SK-N-SH (cell line): ENCODE data around the gene EVI5. TPM values are rescaled to one million over a fixed set of nuclear protein-coding genes. Genes with fewer than 3 reads are reported as not detected.

Source experiments
- CTCF ChIA-PET: fragments of 300-600, 350-600 bp; formaldehyde crosslinking; extraction: SDS; loops from one replicate; lab custom pipeline; 2021; lab: Yijun Ruan, JAX
- POLR2A ChIA-PET: fragments of 350-600 bp; sonication (Branson Sonifier 250); formaldehyde crosslinking; extraction: SDS; loops from one replicate; lab custom pipeline; 2020; ENCODE audit warnings: antibody characterized with exemption, inconsistent platforms; lab: Yijun Ruan, JAX
- DNase-seq: peaks from one replicate; pipeline ENCODE4 v3.0.0; 2012
- H2AFZ ChIP-seq: fragments of 200-600 bp; sonication (generic); 2 replicates; pipeline ENCODE4 v1.8.1; 2016; ENCODE audit warnings: antibody characterized with exemption, mild to moderate bottlenecking, low read depth
- H3F3A ChIP-seq: fragments of 200-600 bp; sonication (generic); replicated peaks from 2 replicates; pipeline ENCODE3; 2016; ENCODE audit warnings: antibody characterized with exemption, mild to moderate bottlenecking; ENCODE audit not compliant: insufficient read depth
- H3K27ac ChIP-seq, 2 experiments: fragments of 200-500 bp in 1 of 2; fragments of 200-600 bp in 1 of 2; sonication (Bioruptor generic) in 1 of 2; sonication (generic), shearing (Covaris generic) in 1 of 2; 2 replicates each; pipeline versions ENCODE4 v1.5.1 to v1.6.1; 2014 to 2016; ENCODE audit warnings: low read depth in 2 of 2, inconsistent platforms in 1 of 2, low read length in 1 of 2, mild to moderate bottlenecking in 1 of 2, mixed read lengths in 1 of 2
- H3K27me3 ChIP-seq: fragments of 200-600 bp; sonication (generic), shearing (Covaris generic); 2 replicates; pipeline ENCODE4 v1.6.1; 2016; ENCODE audit warnings: mixed run types; ENCODE audit not compliant: insufficient read depth
- H3K36me3 ChIP-seq, 2 experiments: fragments of 200-500 bp in 1 of 2; fragments of 200-600 bp in 1 of 2; sonication (Bioruptor generic) in 1 of 2; sonication (generic) in 1 of 2; replicated peaks in 1 of 2; 2 replicates each; pipeline versions ENCODE3 to v1.5.1; 2014 to 2016; ENCODE audit warnings: low read length in 1 of 2, mild to moderate bottlenecking in 1 of 2; ENCODE audit not compliant: insufficient read depth in 2 of 2, control insufficient read depth in 1 of 2
- H3K4me1 ChIP-seq, 2 experiments: fragments of 200-500 bp in 1 of 2; fragments of 200-600 bp in 1 of 2; sonication (Bioruptor generic) in 1 of 2; sonication (generic), shearing (Covaris generic) in 1 of 2; 2 replicates each; pipeline versions ENCODE4 v1.5.1 to v1.6.1; 2014 to 2016; ENCODE audit warnings: low read depth in 1 of 2, low read length in 1 of 2, mixed run types in 1 of 2; ENCODE audit not compliant: insufficient read depth in 2 of 2, control insufficient read depth in 1 of 2
- H3K4me2 ChIP-seq: fragments of 200-600 bp; sonication (generic), shearing (Covaris generic); 2 replicates; pipeline ENCODE4 v1.6.1; 2017; ENCODE audit warnings: mixed run types
- H3K4me3 ChIP-seq, 2 experiments: fragments of 200-500 bp in 1 of 2; fragments of 200-600 bp in 1 of 2; sonication (Bioruptor generic) in 1 of 2; sonication (generic), shearing (Covaris generic) in 1 of 2; 2 replicates each; pipeline versions ENCODE4 v1.5.1 to v1.8.1; 2014 to 2016; ENCODE audit warnings: low read depth in 2 of 2, inconsistent platforms in 1 of 2, low read length in 1 of 2, mild to moderate bottlenecking in 1 of 2, mixed read lengths in 1 of 2, moderate library complexity in 1 of 2
- H3K79me2 ChIP-seq: fragments of 200-600 bp; sonication (generic); 2 replicates; pipeline ENCODE4 v1.8.1; 2017; ENCODE audit warnings: mild to moderate bottlenecking; ENCODE audit not compliant: insufficient read depth
- H3K9ac ChIP-seq: fragments of 200-600 bp; sonication (generic); 2 replicates; pipeline ENCODE4 v1.6.1; 2017; ENCODE audit warnings: mixed run types
- H3K9me2 ChIP-seq: fragments of 200-600 bp; sonication (generic); 2 replicates; pipeline ENCODE4 v1.6.1; 2017; ENCODE audit warnings: mixed run types
- H3K9me3 ChIP-seq: fragments of 200-600 bp; sonication (generic); 2 replicates; pipeline ENCODE4 v1.6.1; 2017; ENCODE audit warnings: mixed run types, mild to moderate bottlenecking, moderate library complexity
- H4K20me1 ChIP-seq: fragments of 200-600 bp; sonication (generic); 2 replicates; pipeline ENCODE4 v1.6.1; 2017; ENCODE audit warnings: mild to moderate bottlenecking, mixed run types; ENCODE audit not compliant: insufficient read depth
- CHD2 ChIP-seq: fragments of 150-350 bp; IDR thresholded peaks from 2 replicates; pipeline ENCODE4 v1.6.1; 2018; ENCODE audit warnings: low read length; ENCODE audit not compliant: partially characterized antibody
- ELF1 ChIP-seq: IDR thresholded peaks from 2 replicates; pipeline ENCODE4 v1.4.0; 2012
- EP300 ChIP-seq, 2 experiments: IDR thresholded peaks; 2 replicates each; pipeline versions ENCODE4 v1.4.0 to v1.6.1; 2012; ENCODE audit warnings: borderline replicate concordance in 1 of 2, low read depth in 1 of 2, low read length in 1 of 2
- EZH2phosphoT487 ChIP-seq: fragments of 200-600 bp; sonication (generic); IDR thresholded peaks from 2 replicates; pipeline ENCODE4 v1.6.1; 2017; ENCODE audit warnings: low read depth, mixed run types, mild to moderate bottlenecking, antibody characterized with exemption, moderate library complexity, borderline replicate concordance
- FOSL2 ChIP-seq: IDR thresholded peaks from 2 replicates; pipeline ENCODE4 v1.4.0; 2012; ENCODE audit warnings: low read depth, mild to moderate bottlenecking, moderate library complexity, borderline replicate concordance
- FOXJ3 ChIP-seq: sonication (generic); formaldehyde crosslinking; IDR thresholded peaks from 2 replicates; pipeline ENCODE4 v1.5.1; 2020; ENCODE audit warnings: mild to moderate bottlenecking, missing genetic modification reagents
- FOXM1 ChIP-seq: IDR thresholded peaks from 2 replicates; pipeline ENCODE4 v1.4.0; 2012; ENCODE audit warnings: low read depth, mild to moderate bottlenecking
- GATA2 ChIP-seq: sonication (generic); formaldehyde crosslinking; IDR thresholded peaks from 2 replicates; pipeline ENCODE4 v1.5.0; 2020; ENCODE audit warnings: mild to moderate bottlenecking, missing genetic modification reagents
- JUND ChIP-seq: IDR thresholded peaks from 2 replicates; pipeline ENCODE4 v1.4.0; 2012
- MEF2A ChIP-seq: IDR thresholded peaks from 2 replicates; pipeline ENCODE4 v1.4.0; 2012; ENCODE audit warnings: low read depth, borderline replicate concordance
- NRF1 ChIP-seq: IDR thresholded peaks from 2 replicates; pipeline ENCODE4 v1.6.1; 2012; ENCODE audit warnings: low read depth, mild to moderate bottlenecking, low read length
- RCOR1 ChIP-seq: fragments of 150-350 bp; IDR thresholded peaks from 2 replicates; pipeline ENCODE4 v1.6.1; 2017; ENCODE audit warnings: antibody characterized with exemption, low read length
- RFX5 ChIP-seq: IDR thresholded peaks from 2 replicates; pipeline ENCODE4 v1.6.1; 2012; ENCODE audit warnings: mild to moderate bottlenecking, improper control_type of control experiment, low read length
- RXRA ChIP-seq: IDR thresholded peaks from 2 replicates; pipeline ENCODE4 v1.4.0; 2012; ENCODE audit warnings: low read depth, mild to moderate bottlenecking, borderline replicate concordance
- TEAD4 ChIP-seq: IDR thresholded peaks from 2 replicates; pipeline ENCODE4 v1.4.0; 2012; ENCODE audit warnings: mild to moderate bottlenecking, borderline replicate concordance; ENCODE audit not compliant: insufficient read depth
- YY1 ChIP-seq: IDR thresholded peaks from 2 replicates; pipeline ENCODE4 v1.4.0; 2012; ENCODE audit warnings: low read depth, mild to moderate bottlenecking
- WGBS: methylation state at CpG from one replicate; pipeline ENCODE4 v1.1.6; 2017; ENCODE audit warnings: low lambda C conversion rate; 5-methylcytosine and 5-hydroxymethylcytosine counted together
- polyA plus RNA-seq, 3 experiments: library from polyadenylated mRNA; depleted of rRNA; stranded (reverse); fragments of >200 nt; gene quantifications; 2 replicates each; pipeline ENCODE4 v1.2.3, GENCODE V29; 2012
- TF ChIP-seq, protein P1 (sequence below): IDR thresholded peaks from 2 replicates; pipeline ENCODE4 v1.6.1; 2012; ENCODE audit warnings: mild to moderate bottlenecking, low read depth, low read length, moderate library complexity

Gene EVI5
- polyA plus RNA-seq, 1 of the 3 experiments (the other 2 are of a cell fraction) = 5.7 TPM

DNA sequence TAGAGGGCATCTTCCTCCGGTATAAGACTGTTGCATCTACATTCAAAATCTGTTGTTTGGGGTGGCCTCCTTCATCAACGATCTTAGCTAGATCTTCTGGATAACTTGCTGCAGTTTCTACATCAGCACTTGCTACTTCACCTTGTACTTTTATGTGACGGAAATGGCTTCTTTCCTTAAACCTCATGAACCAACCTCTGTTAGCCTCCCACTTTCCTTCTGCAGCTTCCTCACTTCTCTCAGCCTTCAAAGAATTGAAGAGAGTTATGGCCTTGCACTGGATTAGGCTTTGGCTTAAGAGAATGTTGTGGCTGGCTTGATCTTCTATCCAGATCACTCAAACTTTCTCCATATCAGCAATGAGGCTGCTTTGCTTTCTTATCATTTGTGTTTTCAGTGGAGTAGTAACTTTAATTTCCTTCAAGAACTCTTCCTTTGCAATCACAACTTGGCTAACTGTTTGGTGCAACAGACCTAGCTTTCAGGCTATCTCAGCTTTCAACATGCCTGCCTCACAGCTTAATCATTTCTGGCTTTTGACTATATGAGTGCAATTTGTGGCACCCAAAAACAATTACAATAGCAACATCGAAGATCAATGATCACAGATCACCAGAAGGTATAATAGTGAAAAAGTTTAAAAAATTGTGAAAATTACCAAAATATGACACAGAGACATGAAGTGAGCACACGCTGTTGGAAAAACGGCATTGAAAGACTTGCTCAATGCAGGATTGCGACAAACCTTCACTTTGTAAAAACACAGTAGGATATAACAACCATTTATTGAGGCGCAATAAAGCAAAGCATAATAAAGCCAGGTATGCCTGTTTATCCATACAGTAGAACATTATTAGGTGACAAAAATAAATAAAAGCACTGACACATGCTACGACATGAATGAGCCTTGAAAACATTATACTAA lies 241.5 kb downstream of the EVI5 start:
- Histone ChIP-seq H2AFZ (no peak overlapping the region), H3K4me3 (no peak overlapping the region), H3K4me2 (no peak overlapping the region), H3F3A (peaks cover 2% of the 10 kb centered on the region), H3K9me3 (no peaks in the 10 kb centered on the region), H3K9ac (no peak overlapping the region)
- CTCF ChIA-PET = interaction anchor here (0.9 kb wide), 1 partner anchor 18 kb away, joined by 3 read pairs; no protein-coding TSS in a partner anchor
- no peak for TF ChIP-seq FOXM1
- TF ChIP-seq JUND = no peak
- no peak for TF ChIP-seq TEAD4
- no peak for TF ChIP-seq FOSL2
- no peak for TF ChIP-seq FOXJ3 (CRISPR knock-in tag)
- TF ChIP-seq GATA2 (CRISPR knock-in tag) = no peak
- TF ChIP-seq NRF1 = no peak
- no peak for TF ChIP-seq MEF2A
- no peak for TF ChIP-seq RFX5
- no peak for TF ChIP-seq EP300 (IDR thresholded peaks at IDR 0.05; ENCODE audit: borderline replicate concordance in 1 of 2, low read depth in 1 of 2, low read length in 1 of 2)
- no peak for TF ChIP-seq RCOR1
- TF ChIP-seq EZH2phosphoT487 = no peak
- TF ChIP-seq, protein P1, sequence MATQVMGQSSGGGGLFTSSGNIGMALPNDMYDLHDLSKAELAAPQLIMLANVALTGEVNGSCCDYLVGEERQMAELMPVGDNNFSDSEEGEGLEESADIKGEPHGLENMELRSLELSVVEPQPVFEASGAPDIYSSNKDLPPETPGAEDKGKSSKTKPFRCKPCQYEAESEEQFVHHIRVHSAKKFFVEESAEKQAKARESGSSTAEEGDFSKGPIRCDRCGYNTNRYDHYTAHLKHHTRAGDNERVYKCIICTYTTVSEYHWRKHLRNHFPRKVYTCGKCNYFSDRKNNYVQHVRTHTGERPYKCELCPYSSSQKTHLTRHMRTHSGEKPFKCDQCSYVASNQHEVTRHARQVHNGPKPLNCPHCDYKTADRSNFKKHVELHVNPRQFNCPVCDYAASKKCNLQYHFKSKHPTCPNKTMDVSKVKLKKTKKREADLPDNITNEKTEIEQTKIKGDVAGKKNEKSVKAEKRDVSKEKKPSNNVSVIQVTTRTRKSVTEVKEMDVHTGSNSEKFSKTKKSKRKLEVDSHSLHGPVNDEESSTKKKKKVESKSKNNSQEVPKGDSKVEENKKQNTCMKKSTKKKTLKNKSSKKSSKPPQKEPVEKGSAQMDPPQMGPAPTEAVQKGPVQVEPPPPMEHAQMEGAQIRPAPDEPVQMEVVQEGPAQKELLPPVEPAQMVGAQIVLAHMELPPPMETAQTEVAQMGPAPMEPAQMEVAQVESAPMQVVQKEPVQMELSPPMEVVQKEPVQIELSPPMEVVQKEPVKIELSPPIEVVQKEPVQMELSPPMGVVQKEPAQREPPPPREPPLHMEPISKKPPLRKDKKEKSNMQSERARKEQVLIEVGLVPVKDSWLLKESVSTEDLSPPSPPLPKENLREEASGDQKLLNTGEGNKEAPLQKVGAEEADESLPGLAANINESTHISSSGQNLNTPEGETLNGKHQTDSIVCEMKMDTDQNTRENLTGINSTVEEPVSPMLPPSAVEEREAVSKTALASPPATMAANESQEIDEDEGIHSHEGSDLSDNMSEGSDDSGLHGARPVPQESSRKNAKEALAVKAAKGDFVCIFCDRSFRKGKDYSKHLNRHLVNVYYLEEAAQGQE = no peak
- TF ChIP-seq ELF1 = no peak
- no peak for TF ChIP-seq RXRA
- TF ChIP-seq CHD2 = no peak
- TF ChIP-seq YY1 = no peak
- TF ChIP-seq, all 33 proteins: peak for 0
- H3K79me2 ChIP-seq = no peaks in the 10 kb centered on the region
- H3K27me3 ChIP-seq = no peaks in the 10 kb centered on the region
- POLR2A ChIA-PET = no interaction called here
- WGBS = 91% methylated on average over 9 of the region's 9 CpGs
- H3K4me1 ChIP-seq = peaks cover 0 to 3% of the 10 kb centered on the region in 2 experiments; a peak in 1 of 4 replicates
- H4K20me1 ChIP-seq = no peaks in the 10 kb centered on the region
- H3K27ac ChIP-seq = no peak overlapping the region
- DNase-seq = no peak
- no peaks in the 10 kb centered on the region for H3K36me3 ChIP-seq
- no peaks in the 10 kb centered on the region for H3K9me2 ChIP-seq
